ENCODE data around the gene HECTD2.
"Not testable (repeated sequence)": the region's sequence is repeated elsewhere in the genome, so short reads cannot be mapped to it uniquely, and the experiment has no call there.

Gene HECTD2

DNA sequence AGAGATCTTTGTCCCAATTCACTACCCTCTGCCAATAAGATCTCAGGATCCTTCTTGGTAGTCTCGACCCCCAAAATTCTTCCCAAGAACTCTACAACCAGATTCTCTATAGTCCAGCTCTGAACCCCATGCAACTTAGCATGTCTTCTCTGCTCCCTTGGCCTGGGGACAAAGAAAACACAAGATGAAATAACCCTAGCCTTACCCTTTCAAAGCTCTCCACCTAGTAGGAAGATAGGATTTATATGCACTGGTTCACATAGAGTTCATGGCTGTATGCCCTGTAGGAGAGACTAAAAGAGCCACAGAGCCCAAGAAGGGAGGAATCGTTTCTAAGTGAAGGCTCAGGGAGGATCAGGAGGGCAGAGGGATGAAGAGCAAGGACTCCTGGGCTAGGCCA lies 126.6 kb downstream of the HECTD2 start:
- DNase-seq (ENCODE audit: low read depth in 2 of 2), result no peak

DNA sequence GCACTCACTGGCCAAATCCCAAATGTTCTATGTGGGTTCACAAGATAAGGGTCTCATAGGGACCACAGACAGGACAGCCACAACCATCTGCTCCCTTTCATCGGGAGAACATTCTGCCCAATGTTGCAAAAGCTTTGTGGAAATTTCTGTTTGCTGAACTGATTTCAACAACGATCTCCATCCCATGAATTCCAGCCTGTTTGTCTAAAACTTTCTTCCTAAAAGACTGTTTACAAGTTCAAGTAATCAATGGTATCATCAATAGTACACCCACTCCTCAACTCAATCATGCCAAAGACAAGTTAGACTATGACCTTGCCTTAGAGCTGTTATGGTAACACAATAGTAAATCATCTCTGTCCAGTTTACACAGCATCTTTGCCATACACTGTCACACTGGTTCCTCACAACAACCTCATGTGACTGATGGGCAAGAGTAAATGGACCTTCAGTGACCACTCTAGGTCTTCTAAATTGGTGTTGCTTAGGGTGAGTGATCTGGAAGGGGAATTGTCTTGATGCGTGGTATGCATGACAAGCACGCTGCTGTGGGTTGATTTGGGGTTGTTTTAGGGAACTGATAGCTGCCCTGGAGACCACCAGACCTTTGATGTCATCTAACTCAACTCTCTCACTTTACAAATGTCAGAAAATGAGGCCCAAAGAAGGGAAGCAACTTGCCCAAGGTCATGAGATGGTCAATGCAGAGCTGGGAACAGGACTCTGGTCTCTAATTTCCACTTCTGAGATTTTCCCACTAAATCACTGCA lies 127.7 kb downstream of the HECTD2 start:
- DNase-seq (ENCODE audit: low read depth in 2 of 2), result no peak

DNA sequence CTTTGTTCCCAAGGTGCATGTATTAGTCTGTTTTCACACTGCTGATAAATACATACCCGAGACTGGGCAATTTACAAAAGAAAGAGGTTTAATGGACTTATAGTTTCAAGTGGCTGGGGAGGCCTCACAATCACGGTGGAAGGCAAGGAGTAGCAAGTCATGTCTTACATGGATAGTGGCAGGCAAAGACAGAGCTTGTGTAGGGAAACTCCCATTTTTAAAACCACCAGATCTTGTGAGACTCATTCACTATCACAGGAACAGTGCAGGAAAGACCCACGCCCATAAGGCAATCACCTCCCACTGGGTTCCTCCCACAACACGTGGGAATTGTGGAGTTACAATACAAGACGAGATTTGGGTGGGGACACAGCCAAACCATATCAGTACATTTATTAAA lies 129.8 kb downstream of the HECTD2 start:
- no peak for DNase-seq (ENCODE audit: low read depth in 2 of 2)

DNA sequence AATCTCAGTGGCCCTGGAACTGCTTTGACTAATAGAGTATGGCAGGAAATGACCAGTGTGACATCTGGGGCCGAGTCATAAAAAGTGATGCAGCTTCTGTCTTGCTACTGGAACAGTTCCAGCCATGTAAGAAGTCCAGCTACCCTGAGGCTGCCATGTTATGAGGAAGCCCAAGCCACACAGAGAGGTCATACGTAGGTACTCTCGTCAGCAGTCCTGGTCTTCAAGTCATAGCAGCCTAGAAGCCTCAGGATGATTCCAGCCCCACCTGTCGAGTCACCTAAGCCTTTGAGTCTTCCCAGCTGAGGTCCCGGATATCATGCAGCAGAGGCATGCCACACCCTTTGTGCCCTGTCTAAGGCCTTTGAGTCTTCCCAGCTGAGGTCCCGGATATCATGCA lies 130.6 kb downstream of the HECTD2 start:
- DNase-seq (ENCODE audit: low read depth in 2 of 2), result no peak

DNA sequence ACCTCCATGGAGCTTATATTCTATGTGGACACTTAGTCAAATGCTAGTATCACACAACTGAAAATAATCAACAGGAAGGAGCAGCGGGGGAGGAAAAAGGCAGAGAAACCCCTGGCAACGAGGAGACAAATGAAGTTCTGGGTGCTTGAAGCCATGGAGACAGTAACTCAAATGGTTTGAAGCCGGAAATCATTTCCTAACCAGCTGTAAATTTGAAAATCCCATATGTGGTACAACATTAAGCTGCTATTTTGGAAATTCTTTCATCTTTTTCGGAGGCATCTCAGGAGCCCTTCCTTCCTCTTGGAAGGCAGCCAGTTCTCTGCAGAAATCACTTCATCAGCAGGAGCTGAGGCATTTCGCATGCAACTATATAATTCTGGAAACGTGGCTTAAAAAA lies 131.3 kb downstream of the HECTD2 start:
- no peak for DNase-seq (ENCODE audit: low read depth in 2 of 2)

DNA sequence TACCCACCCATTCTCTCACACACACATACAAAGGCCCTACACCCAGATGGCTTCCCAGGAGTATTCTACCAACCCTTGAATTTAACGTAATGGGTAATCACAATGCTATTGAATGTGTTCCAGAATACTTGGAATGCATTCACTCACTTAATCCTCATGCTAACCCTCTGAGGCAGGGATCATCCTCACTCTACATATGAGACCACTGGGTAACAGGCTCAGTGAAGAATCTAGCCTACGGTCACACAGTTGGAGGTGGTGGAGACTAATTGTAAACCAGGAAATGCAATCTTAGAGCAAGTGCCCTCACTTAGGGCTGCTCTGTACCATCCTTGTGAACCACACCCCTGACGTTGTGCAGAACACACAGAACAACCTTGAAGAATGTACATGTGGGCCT lies 135.2 kb downstream of the HECTD2 start:
- no peak for DNase-seq (ENCODE audit: low read depth in 2 of 2)

DNA sequence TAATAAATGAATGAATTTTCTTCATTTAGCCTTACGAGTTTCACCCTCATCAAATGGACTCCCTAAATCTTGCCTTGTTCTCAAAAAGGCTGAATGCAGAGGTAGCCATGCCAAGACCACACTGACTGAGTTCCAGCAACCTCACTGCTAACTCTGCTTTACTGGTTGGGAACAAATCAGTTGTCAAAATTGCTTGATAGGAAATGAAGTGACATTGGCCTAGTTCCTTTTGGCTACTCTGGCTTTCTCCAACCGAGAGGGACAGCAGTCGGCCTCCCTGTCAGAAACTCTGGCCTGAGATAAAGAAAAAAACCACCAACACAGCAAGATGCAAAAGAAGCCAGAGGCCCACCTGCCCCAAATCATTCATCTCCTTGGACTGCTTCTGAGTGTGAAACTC lies 135.7 kb downstream of the HECTD2 start:
- no peak for DNase-seq (ENCODE audit: low read depth in 2 of 2)

DNA sequence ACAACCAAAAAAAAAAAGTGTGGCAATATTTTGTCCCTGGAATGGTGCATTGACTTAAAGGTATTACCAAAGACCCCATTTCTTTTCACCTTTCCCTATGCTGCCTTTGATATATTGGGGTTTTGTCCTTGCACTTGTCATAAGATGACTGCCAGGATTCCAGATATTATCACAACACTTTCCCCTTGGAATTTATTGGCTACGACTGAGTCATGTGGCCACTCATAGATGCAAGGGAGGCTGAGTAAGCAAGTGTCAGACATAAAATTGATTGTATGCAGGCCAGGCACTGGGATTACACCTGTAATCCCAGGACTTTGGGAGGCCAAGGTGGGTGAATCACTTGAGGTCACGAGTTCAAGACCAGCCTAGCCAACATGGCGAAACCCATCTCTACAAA lies 139.1 kb downstream of the HECTD2 start:
- DNase-seq (ENCODE audit: low read depth in 2 of 2), result no peak

DNA sequence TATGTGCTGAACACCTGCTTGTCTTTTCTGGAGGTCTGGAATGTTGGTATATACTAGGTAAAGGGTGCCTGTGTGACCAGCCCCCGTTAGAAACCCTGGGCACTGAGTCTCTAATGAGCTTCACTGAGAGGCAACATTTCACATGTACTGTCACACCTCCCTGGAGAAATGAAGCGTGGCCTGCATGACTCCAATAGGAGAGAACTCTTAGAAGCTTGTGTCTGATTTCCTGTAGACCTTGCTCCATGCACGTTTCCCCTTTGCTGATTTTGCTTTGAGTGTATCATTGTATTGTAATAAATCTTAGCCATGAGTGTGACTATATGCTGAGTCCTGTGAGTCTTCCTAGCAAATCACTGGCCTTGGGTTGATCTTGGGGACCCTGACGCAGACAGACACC lies 139.9 kb downstream of the HECTD2 start:
- DNase-seq (ENCODE audit: low read depth in 2 of 2), result no peak

DNA sequence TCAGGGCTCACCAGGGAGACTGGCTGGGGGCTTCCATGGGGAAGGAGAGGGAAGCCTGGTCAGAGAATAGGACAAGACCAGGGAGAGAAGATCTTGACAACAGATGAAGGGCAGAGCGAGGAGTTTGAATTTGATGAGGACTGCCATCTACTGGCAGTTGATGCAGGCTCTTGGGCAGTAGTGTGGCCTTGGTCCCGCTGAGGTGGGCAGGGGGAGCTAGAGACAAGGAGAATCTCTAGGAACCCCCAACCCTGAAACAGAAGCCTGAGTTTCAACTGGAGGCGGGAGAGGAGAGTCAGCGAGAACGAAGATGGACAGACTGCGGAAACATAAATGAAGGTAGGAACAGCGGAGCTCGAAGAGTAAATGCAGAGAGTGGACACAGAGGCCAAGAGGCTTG lies 141.7 kb downstream of the HECTD2 start:
- DNase-seq (ENCODE audit: low read depth in 2 of 2), result no peak

DNA sequence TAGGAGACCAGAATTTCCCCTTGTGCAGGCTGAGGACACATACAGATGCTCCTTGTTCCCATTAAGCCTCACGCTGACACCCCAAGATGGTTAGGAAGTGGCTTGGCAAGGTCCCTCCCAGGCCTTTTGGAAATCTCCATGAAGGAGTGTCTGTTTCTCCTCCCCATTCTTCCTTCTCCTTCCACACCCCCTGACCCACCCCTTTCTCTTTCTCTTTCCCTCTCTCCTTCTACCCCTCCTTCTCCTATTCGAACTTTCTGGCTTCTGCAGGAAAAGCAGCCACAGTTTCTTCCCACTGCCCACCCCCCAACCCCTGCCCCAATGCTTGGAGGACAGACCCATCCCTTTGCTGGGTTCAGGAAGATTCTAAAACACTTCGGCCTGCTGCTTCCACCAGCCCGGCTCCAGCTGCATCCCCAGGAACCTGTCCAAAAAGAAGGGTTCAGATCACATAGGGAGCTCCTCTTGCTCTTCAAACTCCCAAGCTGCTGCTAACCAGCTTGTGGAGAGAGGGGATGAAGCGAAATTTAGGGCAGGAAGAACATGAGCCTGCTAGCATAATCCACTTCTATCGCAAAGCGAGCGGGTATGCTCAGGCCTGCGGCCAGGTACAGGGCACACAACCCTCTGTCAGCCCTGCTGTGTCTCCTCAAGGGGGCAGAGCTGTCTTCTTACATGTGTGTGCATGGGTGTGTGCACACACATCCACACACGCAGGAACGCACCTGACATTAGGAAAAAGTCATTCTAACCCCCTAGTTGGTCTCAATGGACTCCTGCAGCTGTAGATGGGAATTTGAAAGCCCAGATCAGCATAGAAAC lies 142.3 kb downstream of the HECTD2 start:
- no peak for DNase-seq (ENCODE audit: low read depth in 2 of 2)

DNA sequence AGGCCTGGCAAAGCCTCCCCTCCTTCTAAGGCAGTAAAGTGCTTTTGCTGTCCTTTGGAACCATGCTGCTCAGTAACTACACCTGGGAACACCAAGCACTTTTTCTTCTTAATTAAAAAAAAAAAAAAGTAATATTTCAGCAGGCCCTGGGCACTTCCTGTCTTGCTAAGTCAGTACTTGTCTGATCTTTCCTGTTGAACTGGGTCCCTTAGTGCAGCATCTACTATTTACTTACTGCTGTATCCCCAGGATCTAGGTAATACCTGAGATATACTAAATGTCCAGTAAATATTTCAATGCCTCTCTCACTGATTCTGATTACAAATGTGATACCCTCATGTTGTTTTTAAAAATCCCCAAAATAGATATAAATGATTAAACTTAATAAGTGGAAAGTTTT lies 145.3 kb downstream of the HECTD2 start:
- no peak for DNase-seq (ENCODE audit: low read depth in 2 of 2)

DNA sequence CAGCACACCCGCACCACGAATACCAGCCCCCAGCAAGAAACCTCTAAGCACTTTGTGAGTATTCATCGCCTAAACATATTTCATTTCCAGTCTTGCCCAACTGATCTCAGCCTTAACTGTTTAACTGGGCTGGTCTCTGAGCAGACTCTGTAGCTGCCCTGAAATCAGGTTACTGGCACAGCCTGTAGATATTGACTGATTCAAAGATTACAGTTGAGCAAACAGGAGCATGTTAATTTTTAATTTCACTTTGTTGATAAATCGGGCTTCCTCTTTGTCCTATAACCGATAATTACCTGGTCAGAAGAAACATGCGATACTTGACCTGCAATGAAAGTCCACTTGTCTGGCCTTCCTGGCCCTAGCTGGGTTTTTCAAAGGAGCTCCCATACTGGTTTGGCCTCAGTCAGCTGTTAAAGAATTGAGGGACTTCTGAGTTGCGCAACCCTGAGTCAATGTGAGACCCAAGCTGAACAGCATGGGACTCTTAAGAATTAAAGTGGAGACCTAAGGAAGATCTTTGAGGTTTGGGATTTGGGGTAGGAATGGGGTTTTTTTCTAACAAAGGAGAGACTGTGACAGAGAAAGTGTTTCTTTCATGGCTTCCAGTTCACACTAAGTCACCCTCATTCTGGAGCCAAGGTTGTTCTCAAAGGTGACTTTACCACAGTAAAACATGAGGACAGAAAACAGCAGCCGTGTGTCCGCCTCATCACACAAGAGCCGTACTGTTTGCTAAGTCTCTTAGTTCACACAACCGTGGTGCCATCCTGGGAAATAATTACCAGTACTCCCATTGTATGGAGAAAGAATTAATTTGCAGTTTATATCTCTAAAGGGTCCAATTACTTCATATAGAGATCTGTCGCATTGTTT lies 146.8 kb downstream of the HECTD2 start:
- no peak for DNase-seq (ENCODE audit: low read depth in 2 of 2)

DNA sequence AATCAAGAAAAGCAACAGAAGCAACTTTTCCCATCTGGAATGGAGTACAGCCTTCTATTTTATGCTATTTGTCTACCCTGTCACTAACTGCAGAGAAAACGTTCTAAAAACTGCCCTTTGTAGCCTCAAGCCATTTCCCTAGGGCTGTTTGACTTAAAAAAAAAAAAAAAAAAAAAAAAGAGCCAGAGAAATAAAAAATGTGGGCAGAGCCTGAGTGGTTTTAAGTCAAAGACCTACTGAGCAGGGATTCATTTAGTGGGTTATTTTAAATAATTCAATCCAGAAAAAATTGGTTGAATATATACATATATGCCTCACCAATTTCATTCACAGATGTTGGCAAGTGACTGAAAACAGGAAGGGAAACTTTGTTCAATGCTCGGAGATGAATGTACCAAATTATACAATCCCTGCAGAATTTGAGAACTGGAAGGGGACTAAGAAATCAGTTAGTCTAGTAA lies 147.5 kb downstream of the HECTD2 start:
- no peak for DNase-seq (ENCODE audit: low read depth in 2 of 2)

DNA sequence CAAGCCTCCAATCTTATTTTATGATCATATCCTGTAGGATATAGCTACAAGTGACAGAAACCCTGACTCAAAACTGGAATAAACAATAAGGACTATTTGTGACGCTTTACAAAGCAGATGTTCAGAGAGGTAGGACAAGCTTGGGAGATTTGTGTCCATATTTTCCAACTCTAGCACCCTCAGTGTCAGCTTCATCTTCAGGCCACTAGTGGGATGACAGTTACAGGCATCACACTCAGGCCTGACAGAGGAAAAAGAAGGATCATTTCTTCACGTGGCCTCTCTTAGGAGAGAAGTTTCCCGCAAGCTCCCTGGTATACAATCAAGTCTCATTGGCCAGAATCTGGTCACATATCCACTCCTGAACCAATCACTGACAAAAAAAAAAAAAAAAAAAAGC lies 148.3 kb downstream of the HECTD2 start:
- no peak for DNase-seq (ENCODE audit: low read depth in 2 of 2)

DNA sequence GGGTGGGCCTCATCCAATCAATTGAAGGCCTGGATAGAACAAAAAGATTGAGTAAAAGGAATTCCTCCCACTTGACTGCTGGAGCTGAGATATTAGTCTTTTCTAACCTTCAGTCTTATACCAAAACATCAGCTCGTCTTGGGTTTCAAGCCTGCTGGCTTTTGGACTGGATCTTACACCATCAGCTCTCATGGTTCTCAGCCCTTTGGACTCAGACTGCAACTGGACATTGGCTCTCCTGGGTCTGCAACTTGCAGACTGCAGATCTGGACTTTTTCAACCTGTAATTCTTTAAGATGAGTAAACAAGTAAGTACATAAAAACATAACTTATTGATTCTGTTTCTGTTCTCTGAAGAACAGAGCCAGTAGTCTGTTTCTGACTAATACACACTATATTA lies 149.0 kb downstream of the HECTD2 start:
- DNase-seq (ENCODE audit: low read depth in 2 of 2), result no peak

DNA sequence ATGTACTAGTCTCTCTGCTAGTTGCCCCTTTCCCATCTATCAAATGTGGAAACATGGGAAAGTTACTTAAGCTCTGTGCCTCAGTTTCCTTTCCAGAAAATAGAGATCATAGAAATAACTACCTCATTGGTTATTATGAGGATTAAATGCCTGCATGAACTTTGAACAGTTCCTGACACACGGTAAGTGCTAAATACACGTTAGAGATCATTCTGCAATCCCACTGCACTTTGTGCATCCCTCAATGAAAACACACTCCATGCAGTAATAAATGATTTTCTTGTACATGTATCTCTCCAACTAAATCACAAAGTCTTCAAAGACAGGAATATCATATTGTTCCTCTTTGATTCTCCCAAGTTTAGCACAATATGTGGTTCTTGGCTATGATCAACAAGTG lies 149.6 kb downstream of the HECTD2 start:
- no peak for DNase-seq (ENCODE audit: low read depth in 2 of 2)

DNA sequence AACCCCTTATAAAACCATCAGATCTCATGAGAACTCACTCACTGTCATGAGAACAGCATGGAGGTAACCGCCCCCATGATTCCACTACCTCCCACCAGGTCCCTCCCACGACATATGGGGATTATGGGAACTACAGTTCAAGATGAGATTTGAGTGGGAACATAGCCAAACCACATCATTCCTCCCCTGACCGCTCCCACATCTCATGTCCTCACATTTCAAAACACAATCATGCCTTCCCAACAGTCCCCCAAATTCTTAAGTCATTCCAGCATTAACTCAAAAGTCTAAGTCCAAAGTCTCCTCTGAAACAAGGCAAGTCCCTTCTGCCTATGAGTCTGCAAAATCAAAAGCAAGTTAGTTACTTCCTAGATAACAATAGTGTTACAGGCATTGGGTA lies 150.7 kb downstream of the HECTD2 start:
- DNase-seq (ENCODE audit: low read depth in 2 of 2), result not testable (repeated sequence)

DNA sequence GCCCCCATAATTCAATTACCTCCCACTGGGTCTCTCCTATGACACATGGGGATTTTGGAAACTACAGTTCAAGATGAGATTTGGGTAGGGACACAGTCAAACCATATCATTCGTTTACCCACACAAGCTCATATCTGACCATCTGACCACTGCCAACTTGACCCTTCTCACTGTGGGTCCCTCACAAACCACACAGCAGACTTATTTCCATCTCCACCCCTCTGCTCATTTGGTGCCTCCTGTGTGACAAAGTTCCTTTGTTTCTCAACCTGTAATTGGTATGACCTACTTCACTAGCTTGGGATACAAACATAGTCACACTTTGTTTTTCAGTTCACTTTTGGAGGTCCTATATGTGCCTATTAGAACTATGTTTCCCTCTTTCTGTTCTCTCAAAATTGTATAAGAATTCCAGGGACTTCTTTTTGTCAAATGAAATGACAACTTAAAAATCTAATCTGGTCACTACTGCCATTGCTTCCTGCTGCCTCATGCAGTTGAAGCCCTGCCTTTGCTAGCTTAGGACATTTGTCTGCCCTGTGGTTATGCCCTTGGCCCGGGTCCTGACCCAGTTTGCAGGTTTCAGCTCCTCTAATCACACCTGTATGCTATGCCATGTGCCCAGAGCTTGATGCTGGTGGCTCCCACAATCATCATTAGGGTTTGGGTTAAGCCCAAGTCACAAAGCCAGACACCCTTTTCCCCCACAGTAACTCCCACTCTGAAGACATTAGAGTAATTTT lies 152.9 kb downstream of the HECTD2 start:
- no peak for DNase-seq (ENCODE audit: low read depth in 2 of 2)

DNA sequence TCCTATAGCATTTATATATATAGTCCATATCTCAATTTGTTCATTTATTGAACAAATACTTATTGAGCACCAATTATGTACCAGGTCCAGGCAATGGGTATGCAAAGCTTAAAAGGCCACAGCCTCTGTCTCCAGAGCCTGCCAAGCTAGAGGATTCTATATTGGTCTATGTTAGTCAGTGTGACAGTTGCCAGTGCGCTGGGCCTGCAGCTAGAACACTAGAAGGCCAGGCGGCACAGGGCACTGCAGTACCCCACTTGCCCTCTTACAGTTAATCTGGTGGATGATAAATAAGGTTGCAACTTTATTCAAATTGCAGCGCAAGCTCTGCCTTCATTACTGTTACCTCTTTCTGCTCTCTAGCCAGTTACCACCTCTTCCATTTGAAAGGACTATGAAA lies 153.9 kb downstream of the HECTD2 start:
- no peak for DNase-seq (ENCODE audit: low read depth in 2 of 2)

All from stimulated activated CD8-positive, alpha-beta memory T cell treated with anti-CD3 and anti-CD28 coated beads, Interleukin-2, amount 100 ng/mL, for 1 hour (primary cell).